Mesenchymal stem cell (in vitro differentiated cells and primary cell): ENCODE results near the gene PIGQ.

Source experiments
- DNase-seq: peaks from one replicate; pipeline ENCODE4 v3.0.0-alpha.2; 2013
- H2AFZ ChIP-seq: one replicate; pipeline ENCODE4 v1.6.1; 2013; ENCODE audit warnings: low read depth, mild to moderate bottlenecking, control low read depth, inconsistent platforms, low read length, moderate library complexity
- H2AK5ac ChIP-seq: 2 replicates; pipeline ENCODE4 v1.6.1; 2013; ENCODE audit warnings: low read length, moderate library complexity, mild to moderate bottlenecking, inconsistent platforms; ENCODE audit not compliant: severe bottlenecking
- H2BK120ac ChIP-seq: one replicate; pipeline ENCODE4 v1.6.1; 2013; ENCODE audit warnings: low read depth, mild to moderate bottlenecking, inconsistent platforms, low read length, moderate library complexity
- H2BK12ac ChIP-seq, 2 experiments: one replicate each; pipeline ENCODE4 v1.6.1; 2013; ENCODE audit warnings: inconsistent platforms in 2 of 2, low read length in 2 of 2, mild to moderate bottlenecking in 2 of 2, moderate library complexity in 2 of 2, control low read depth in 1 of 2
- H2BK15ac ChIP-seq: one replicate; pipeline ENCODE4 v1.6.1; 2013; ENCODE audit warnings: mild to moderate bottlenecking, low read depth, inconsistent platforms; ENCODE audit not compliant: poor library complexity, severe bottlenecking
- H2BK5ac ChIP-seq: 2 replicates; pipeline ENCODE4 v1.6.1; 2013; ENCODE audit warnings: low read depth, mild to moderate bottlenecking, low read length, control low read depth, inconsistent platforms; ENCODE audit not compliant: poor library complexity, severe bottlenecking
- H3K14ac ChIP-seq, 2 experiments: one replicate each; pipeline ENCODE4 v1.6.1; 2013; ENCODE audit warnings: inconsistent platforms in 2 of 2, low read length in 2 of 2, control low read depth in 1 of 2, mild to moderate bottlenecking in 1 of 2, moderate library complexity in 1 of 2
- H3K18ac ChIP-seq, 2 experiments: one replicate each; pipeline ENCODE4 v1.6.1; 2013; ENCODE audit warnings: inconsistent platforms in 2 of 2, low read length in 2 of 2, control low read depth in 1 of 2, low read depth in 1 of 2, mild to moderate bottlenecking in 1 of 2
- H3K23ac ChIP-seq, 2 experiments: one replicate each; pipeline ENCODE4 v1.6.1; 2013; ENCODE audit warnings: inconsistent platforms in 2 of 2, low read length in 2 of 2, mild to moderate bottlenecking in 2 of 2, moderate library complexity in 2 of 2, control low read depth in 1 of 2
- H3K27ac ChIP-seq: 2 replicates; pipeline ENCODE4 v1.5.1; 2013; ENCODE audit warnings: mild to moderate bottlenecking, moderate library complexity, low read length, control low read depth, inconsistent platforms; ENCODE audit not compliant: poor library complexity, severe bottlenecking
- H3K27me3 ChIP-seq, 2 experiments: 2 replicates each; pipeline versions ENCODE4 v1.6.1 to v1.7.0; 2013; ENCODE audit warnings: low read length in 2 of 2, mild to moderate bottlenecking in 2 of 2, moderate library complexity in 2 of 2, control low read depth in 1 of 2, inconsistent platforms in 1 of 2; ENCODE audit not compliant: control insufficient read depth in 1 of 2, insufficient read depth in 1 of 2
- H3K36me3 ChIP-seq, 2 experiments: 2 replicates each; pipeline versions ENCODE4 v1.6.1 to v1.7.0; 2013; ENCODE audit warnings: low read length in 2 of 2, control low read depth in 1 of 2, inconsistent platforms in 1 of 2, low read depth in 1 of 2, mild to moderate bottlenecking in 1 of 2; ENCODE audit not compliant: insufficient read depth in 2 of 2, control insufficient read depth in 1 of 2
- H3K4ac ChIP-seq, 2 experiments: one replicate each; pipeline ENCODE4 v1.6.1; 2013; ENCODE audit warnings: inconsistent platforms in 2 of 2, low read length in 2 of 2, mild to moderate bottlenecking in 2 of 2, moderate library complexity in 2 of 2, control low read depth in 1 of 2, low read depth in 1 of 2
- H3K4me1 ChIP-seq: 2 replicates; pipeline ENCODE4 v1.6.1; 2013; ENCODE audit warnings: low read depth, low read length, control low read depth; ENCODE audit not compliant: control insufficient read depth, insufficient read depth
- H3K4me2 ChIP-seq: 2 replicates; pipeline ENCODE4 v1.6.1; 2013; ENCODE audit warnings: low read length, mild to moderate bottlenecking, inconsistent platforms; ENCODE audit not compliant: poor library complexity, severe bottlenecking
- H3K4me3 ChIP-seq, 2 experiments: 2 replicates each; pipeline versions ENCODE4 v1.5.1 to v1.7.0; 2013; ENCODE audit warnings: low read length in 2 of 2, mild to moderate bottlenecking in 2 of 2, control low read depth in 1 of 2, low read depth in 1 of 2; ENCODE audit not compliant: insufficient read depth in 1 of 2
- H3K79me1 ChIP-seq: replicated peaks from 2 replicates; pipeline ENCODE4 v1.6.1; 2013; ENCODE audit warnings: mild to moderate bottlenecking, control low read depth, low read length, inconsistent platforms; ENCODE audit not compliant: poor library complexity, severe bottlenecking
- H3K9ac ChIP-seq: 2 replicates; pipeline ENCODE4 v1.7.0; 2013; ENCODE audit warnings: mild to moderate bottlenecking, low read length, moderate library complexity
- H3K9me3 ChIP-seq: 2 replicates; pipeline ENCODE4 v1.7.0; 2013; ENCODE audit warnings: mild to moderate bottlenecking, low read length; ENCODE audit not compliant: control insufficient read depth
- H4K8ac ChIP-seq: one replicate; pipeline ENCODE4 v1.6.1; 2013; ENCODE audit warnings: inconsistent platforms, mild to moderate bottlenecking, low read length, moderate library complexity
- H4K91ac ChIP-seq: one replicate; pipeline ENCODE4 v1.6.1; 2013; ENCODE audit warnings: mild to moderate bottlenecking, low read length, inconsistent platforms
- WGBS: methylation state at CpG from one replicate; pipeline ENCODE4 v1.1.7; 2013; ENCODE audit warnings: mixed read lengths; 5-methylcytosine and 5-hydroxymethylcytosine counted together

The PIGQ gene

DNA sequence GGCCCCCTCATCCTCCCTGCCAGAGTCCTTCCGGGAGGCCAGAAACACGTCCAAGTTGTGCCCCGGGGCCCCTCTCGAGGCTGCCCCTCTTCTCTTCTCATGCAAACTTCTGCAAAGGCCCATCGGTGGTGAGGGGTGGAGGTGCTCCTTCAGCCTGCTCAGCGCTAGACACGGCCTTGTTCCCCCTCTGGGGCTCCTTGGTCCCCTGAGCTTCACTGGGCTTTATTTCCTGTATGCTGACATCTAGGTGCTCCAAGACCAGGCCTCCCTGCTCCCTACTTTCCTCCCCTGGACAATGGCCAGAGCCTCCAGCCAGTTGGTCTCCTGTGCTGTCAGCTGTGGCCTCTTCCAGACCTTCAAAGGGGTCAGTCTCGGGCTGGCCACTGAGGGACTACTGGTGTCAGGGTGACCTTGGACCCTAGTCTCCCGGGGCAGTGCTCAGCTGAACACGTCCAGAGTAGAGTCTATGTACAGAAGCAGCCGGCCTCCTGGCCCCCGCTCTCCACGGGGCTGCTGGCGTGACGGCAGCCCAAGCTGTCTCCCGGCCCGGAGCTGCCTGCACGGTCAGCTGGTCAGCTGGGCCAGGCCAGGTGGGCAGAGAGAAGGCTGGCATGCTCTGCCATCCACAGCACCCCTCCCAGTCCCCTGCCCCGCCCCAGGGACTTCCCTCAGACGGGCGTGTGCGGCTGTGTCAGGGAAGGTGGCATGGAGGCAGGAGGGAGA lies 11.3 kb upstream of the PIGQ start:
- Histone ChIP-seq H3K9me3 (no peaks in the 10 kb centered on the region), H2BK15ac (no peak overlapping the region), H3K9ac (no peak overlapping the region), H3K4me1 (peaks cover 39% of the 10 kb centered on the region), H3K23ac (no peak overlapping the region), H2AK5ac (no peak overlapping the region), H4K8ac (no peak overlapping the region), H3K36me3 (peaks cover 4 to 23% of the 10 kb centered on the region in 2 experiments), H2BK12ac (no peak overlapping the region), H3K4me2 (no peak overlapping the region), H3K27me3 (peaks cover 38 to 46% of the 10 kb centered on the region in 2 experiments), H3K27ac (no peak overlapping the region), H2BK5ac (no peak overlapping the region), H3K4me3 (no peak overlapping the region), H3K14ac (no peak overlapping the region), H3K4ac (no peak overlapping the region), H2BK120ac (no peak overlapping the region), H4K91ac (no peak overlapping the region), H3K18ac (no peak overlapping the region), H3K79me1 (no peaks in the 10 kb centered on the region), H2AFZ (no peak overlapping the region)
- 82% methylated on average over 22 of the region's 22 CpGs for WGBS
- DNase-seq, result no peak

DNA sequence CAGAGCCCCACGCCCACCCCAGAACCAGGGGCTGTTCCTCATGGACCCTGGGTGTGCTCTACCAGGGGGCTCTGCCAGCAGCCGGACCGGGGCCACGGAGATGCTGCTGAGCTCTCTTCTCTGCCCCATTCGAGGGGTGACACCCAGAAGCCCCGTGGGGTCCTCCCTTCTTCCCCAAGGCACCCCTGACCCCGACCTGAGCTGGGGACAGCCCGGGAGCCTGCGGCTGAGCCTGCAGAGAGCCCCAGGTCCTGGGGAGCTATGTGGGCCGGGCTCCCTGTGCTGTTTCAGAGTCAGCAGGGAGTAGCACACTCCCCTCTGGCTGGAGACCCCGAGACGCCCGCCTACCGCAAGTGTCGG lies 10.8 kb upstream of the PIGQ start:
- peaks cover 38 to 46% of the 10 kb centered on the region in 2 experiments for H3K27me3 ChIP-seq
- no peak overlapping the region for H2BK15ac ChIP-seq
- H3K4me1 ChIP-seq, result peaks cover 38% of the 10 kb centered on the region
- no peak overlapping the region for H4K91ac ChIP-seq
- H3K4me2 ChIP-seq, result no peak overlapping the region
- H3K14ac ChIP-seq, result no peak overlapping the region
- H3K4ac ChIP-seq, result no peak overlapping the region
- H3K36me3 ChIP-seq, result peaks cover 3 to 18% of the 10 kb centered on the region in 2 experiments
- no peak overlapping the region for H3K23ac ChIP-seq
- no peak overlapping the region for H2BK5ac ChIP-seq
- no peak overlapping the region for H2BK12ac ChIP-seq
- H2AK5ac ChIP-seq, result no peak overlapping the region
- 84% methylated on average over 15 of the region's 15 CpGs for WGBS
- no peak overlapping the region for H3K4me3 ChIP-seq
- H2AFZ ChIP-seq, result no peak overlapping the region
- no peak overlapping the region for H3K18ac ChIP-seq
- H2BK120ac ChIP-seq, result no peak overlapping the region
- H4K8ac ChIP-seq, result no peak overlapping the region
- DNase-seq, result no peak
- H3K9ac ChIP-seq, result no peak overlapping the region
- H3K27ac ChIP-seq, result no peak overlapping the region
- H3K9me3 ChIP-seq, result no peaks in the 10 kb centered on the region
- H3K79me1 ChIP-seq, result no peaks in the 10 kb centered on the region

DNA sequence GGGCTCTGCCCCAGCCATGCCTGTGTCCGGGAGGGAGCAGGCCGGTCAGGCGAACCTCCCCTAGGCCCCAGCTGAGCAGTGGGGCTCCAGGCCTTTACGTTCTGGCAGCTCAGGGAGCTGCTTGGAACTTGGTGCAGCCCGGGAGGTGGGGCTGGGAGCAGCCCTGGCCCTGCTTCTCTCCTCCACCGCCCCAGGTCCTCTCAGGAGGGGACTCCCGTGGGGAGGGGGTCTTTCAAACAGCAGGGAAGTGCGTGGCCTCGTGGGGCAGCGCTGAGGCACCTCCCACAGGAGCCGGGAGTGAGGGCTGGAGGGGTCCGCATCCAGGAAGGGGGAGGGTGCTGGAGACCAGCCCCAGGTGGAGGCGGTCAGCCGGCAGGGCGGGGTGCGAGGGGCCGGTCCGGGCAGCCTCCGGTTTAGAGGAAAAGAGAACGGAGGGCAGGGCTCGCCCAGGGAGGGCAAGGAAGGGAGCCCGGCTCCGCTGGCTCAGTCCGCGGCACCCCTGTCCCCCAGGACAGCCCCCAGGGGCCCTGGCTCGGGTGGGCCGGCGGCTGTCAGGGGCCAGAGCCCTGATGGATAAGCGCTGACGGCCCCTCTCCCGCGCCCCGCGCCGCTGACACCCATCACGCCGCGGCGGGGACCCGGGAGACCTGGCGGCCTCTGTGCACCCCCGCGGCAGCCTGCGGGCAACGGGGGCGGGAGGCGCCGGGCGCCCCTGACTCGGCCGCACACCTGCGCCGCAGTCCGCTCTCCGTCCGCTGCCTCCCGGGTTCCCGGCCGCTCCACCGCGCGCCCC lies 10.2 kb upstream of the PIGQ start:
- Histone ChIP-seq H2AFZ (no peak overlapping the region), H3K4me1 (peaks cover 33% of the 10 kb centered on the region), H2BK15ac (no peak overlapping the region), H3K27me3 (peaks cover 38 to 46% of the 10 kb centered on the region in 2 experiments), H2BK12ac (no peak overlapping the region), H3K23ac (peak overlapping the region in 1 of 2 experiments; percentile 50), H2BK120ac (no peak overlapping the region), H3K14ac (no peak overlapping the region), H3K4ac (no peak overlapping the region), H4K91ac (no peak overlapping the region), H2BK5ac (no peak overlapping the region), H3K79me1 (no peaks in the 10 kb centered on the region), H3K9ac (no peak overlapping the region), H3K18ac (no peak overlapping the region), H3K4me3 (no peak overlapping the region), H2AK5ac (no peak overlapping the region), H4K8ac (no peak overlapping the region), H3K36me3 (peaks cover 0 to 13% of the 10 kb centered on the region in 2 experiments), H3K9me3 (no peaks in the 10 kb centered on the region), H3K27ac (no peak overlapping the region), H3K4me2 (no peak overlapping the region)
- 19% methylated on average over 26 of the region's 62 CpGs for WGBS
- no peak for DNase-seq

DNA sequence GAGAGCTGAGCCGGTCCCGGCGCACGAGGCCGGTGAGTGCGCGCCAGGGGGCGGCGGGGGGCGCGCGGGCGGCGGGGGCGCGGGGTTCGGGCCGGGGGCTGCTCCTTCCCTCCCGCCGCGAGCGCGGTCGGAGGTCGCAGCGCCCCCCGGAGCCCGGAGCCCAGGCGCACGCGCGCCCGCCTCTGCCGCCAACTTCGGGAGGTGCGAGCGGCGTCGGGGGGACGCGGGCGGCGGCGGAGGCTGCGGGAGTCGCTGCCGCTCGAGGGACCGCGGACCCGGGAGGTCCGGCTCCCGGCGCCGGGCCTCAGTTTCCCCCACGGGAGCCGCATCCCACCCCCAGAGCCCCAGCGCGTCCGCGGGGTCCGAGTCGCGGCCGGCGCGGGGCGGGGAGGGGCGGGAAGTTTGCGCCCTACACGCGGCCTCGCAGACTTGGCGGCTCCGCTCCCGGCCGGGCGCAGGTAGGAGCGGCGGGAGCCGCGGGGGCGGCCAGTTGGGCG lies 9.5 kb upstream of the PIGQ start, which contains the start of gene PRR35:
Gene PRR35 (plus strand): TSS at position 191 of the 497 bp plus-strand sequence. CDS start 2,901 bp downstream, outside the sequence.
- 0% methylated on average over 20 of the region's 84 CpGs for WGBS
- peak within 1 kb of the TSS in 1 of 2 experiments; percentile 78 for H3K23ac ChIP-seq

More for the DNA sequence above, 9.5 kb upstream of the PIGQ start, which contains the start of gene PRR35:
- Histone ChIP-seq H3K27ac (no peak within 1 kb of the TSS), H3K4me1 (peaks cover 32% of the 10 kb centered on the region), H2BK15ac (no peak within 1 kb of the TSS), H3K4me3 (no peak within 1 kb of the TSS), H3K14ac (no peak within 1 kb of the TSS), H2BK5ac (no peak within 1 kb of the TSS), H2BK12ac (no peak within 1 kb of the TSS), H2BK120ac (no peak within 1 kb of the TSS), H3K18ac (no peak within 1 kb of the TSS), H3K27me3 (peaks cover 38 to 46% of the 10 kb centered on the region in 2 experiments), H3K79me1 (no peaks in the 10 kb centered on the region), H2AFZ (no peak within 1 kb of the TSS), H3K9ac (no peak within 1 kb of the TSS), H3K9me3 (no peaks in the 10 kb centered on the region), H3K4ac (no peak within 1 kb of the TSS), H2AK5ac (no peak within 1 kb of the TSS), H4K8ac (no peak within 1 kb of the TSS), H4K91ac (no peak within 1 kb of the TSS), H3K4me2 (peak within 1 kb of the TSS; percentile 39), H3K36me3 (peaks cover 0 to 7% of the 10 kb centered on the region in 2 experiments)
- no peak for DNase-seq
